ENCODE results near the gene DHRS7. TPM values are rescaled to one million over a fixed set of nuclear protein-coding genes. Genes with fewer than 3 reads are reported as not detected.

The DHRS7 gene
- total RNA-seq, 3 donors from 2014 or later, result 85.9 to 92.8 (median 89.8) TPM

- Histone ChIP-seq H3K27me3 (no peaks in the 10 kb centered on the region), H3K9me3 (no peaks in the 10 kb centered on the region), H3K4me3 (no peak overlapping the region), H3K36me3 (no peaks in the 10 kb centered on the region), H3K4me1 (no peaks in the 10 kb centered on the region), H3K27ac (no peak overlapping the region)
- DNase-seq (ENCODE audit: low spot score in 2 of 2), result no peak
- intact Hi-C loops (cut with DNase I; ENCODE audit: low total_unique reads), result no loop called here
- TF ChIP-seq, protein P1, sequence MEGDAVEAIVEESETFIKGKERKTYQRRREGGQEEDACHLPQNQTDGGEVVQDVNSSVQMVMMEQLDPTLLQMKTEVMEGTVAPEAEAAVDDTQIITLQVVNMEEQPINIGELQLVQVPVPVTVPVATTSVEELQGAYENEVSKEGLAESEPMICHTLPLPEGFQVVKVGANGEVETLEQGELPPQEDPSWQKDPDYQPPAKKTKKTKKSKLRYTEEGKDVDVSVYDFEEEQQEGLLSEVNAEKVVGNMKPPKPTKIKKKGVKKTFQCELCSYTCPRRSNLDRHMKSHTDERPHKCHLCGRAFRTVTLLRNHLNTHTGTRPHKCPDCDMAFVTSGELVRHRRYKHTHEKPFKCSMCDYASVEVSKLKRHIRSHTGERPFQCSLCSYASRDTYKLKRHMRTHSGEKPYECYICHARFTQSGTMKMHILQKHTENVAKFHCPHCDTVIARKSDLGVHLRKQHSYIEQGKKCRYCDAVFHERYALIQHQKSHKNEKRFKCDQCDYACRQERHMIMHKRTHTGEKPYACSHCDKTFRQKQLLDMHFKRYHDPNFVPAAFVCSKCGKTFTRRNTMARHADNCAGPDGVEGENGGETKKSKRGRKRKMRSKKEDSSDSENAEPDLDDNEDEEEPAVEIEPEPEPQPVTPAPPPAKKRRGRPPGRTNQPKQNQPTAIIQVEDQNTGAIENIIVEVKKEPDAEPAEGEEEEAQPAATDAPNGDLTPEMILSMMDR (IDR thresholded peaks at IDR 0.05), result no peak
- TF ChIP-seq POLR2A (IDR thresholded peaks at IDR 0.05) (no peak), POLR2AphosphoS5 (IDR thresholded peaks at IDR 0.05) (no peak)
Measured at GRCh38 chr14:60095781-60096450, 69.3 kb downstream of the DHRS7 start.

GRCh38 chr14:60095231-60095630 lies 70.0 kb downstream of the DHRS7 start:
- Histone ChIP-seq H3K9me3 (no peaks in the 10 kb centered on the region), H3K27me3 (no peaks in the 10 kb centered on the region), H3K36me3 (no peaks in the 10 kb centered on the region), H3K27ac (peak overlapping the region in 1 of 2 donors; percentile 7), H3K4me1 (no peaks in the 10 kb centered on the region), H3K4me3 (no peak overlapping the region)
- no peak for TF ChIP-seq POLR2A (IDR thresholded peaks at IDR 0.05)
- intact Hi-C loops (cut with DNase I; ENCODE audit: low total_unique reads), result no loop called here
- no peak for DNase-seq (ENCODE audit: low spot score in 2 of 2)

- Histone ChIP-seq H3K27me3 (no peaks in the 10 kb centered on the region), H3K36me3 (no peaks in the 10 kb centered on the region), H3K27ac (peak overlapping the region in 1 of 2 donors; percentile 22), H3K9me3 (no peaks in the 10 kb centered on the region), H3K4me3 (peak overlapping the region in 1 of 3 donors; percentile 23), H3K4me1 (no peaks in the 10 kb centered on the region)
- DNase-seq (ENCODE audit: low spot score in 2 of 2), result no peak
- TF ChIP-seq POLR2A (IDR thresholded peaks at IDR 0.05) (no peak), POLR2AphosphoS5 (IDR thresholded peaks at IDR 0.05) (no peak)
- TF ChIP-seq, protein P1 (IDR thresholded peaks at IDR 0.05), result no peak
- intact Hi-C loops (cut with DNase I; ENCODE audit: low total_unique reads), result no loop called here
Measured at GRCh38 chr14:60094306-60094897, 70.8 kb downstream of the DHRS7 start.

Other genes with a start within 250 kb of the DHRS7 start
- gene LRRC9, start 245.3 kb downstream of the DHRS7 start, total RNA-seq, result under 1 TPM in 1 of 3 donors, not detected in 2; 0.16 TPM
- gene PCNX4, start 73.5 kb downstream of the DHRS7 start, total RNA-seq, result 10 to 100 TPM; 32.6 to 85.9 (median 53.7) TPM
- gene PPM1A, start 83.8 kb upstream of the DHRS7 start, total RNA-seq, result 10 to 100 TPM; 39.3 to 53.8 (median 49.9) TPM

Data from breast epithelium (tissue), 4 donors.